Endometrial microvascular endothelial cells (primary cell): ENCODE data around the gene NOX5. TPM values are rescaled to one million over a fixed set of nuclear protein-coding genes. Genes with fewer than 3 reads are reported as not detected.

Source experiments
- total RNA-seq: library from RNA; depleted of rRNA; stranded (reverse); fragments of >200 nt; gene quantifications from one replicate; pipeline ENCODE4 v1.2.3, GENCODE V29; 2015; ENCODE audit errors: inconsistent ontology term

Gene NOX5
- total RNA-seq, 1 donor from 2014 or later = under 0.01 TPM

Other genes with a start within 250 kb of the NOX5 start
- gene ANP32A, start 193.8 kb upstream of the NOX5 start, total RNA-seq = 91.5 TPM
- gene SPESP1, start 84.2 kb upstream of the NOX5 start, total RNA-seq = 1.5 TPM
- gene GLCE, start 145.9 kb downstream of the NOX5 start, total RNA-seq = 103 TPM